WI38 (cell line): ENCODE data around the gene GHR.

Source experiments
- H3K4me3 ChIP-seq: 2 replicates; pipeline ENCODE4 v1.5.1; 2011; ENCODE audit warnings: low read depth, mild to moderate bottlenecking, control low read depth, low read length
- CTCF ChIP-seq: IDR thresholded peaks from 2 replicates; pipeline ENCODE4 v1.5.1; 2012; ENCODE audit warnings: low read depth, mild to moderate bottlenecking, control low read depth, low read length

The GHR gene

DNA sequence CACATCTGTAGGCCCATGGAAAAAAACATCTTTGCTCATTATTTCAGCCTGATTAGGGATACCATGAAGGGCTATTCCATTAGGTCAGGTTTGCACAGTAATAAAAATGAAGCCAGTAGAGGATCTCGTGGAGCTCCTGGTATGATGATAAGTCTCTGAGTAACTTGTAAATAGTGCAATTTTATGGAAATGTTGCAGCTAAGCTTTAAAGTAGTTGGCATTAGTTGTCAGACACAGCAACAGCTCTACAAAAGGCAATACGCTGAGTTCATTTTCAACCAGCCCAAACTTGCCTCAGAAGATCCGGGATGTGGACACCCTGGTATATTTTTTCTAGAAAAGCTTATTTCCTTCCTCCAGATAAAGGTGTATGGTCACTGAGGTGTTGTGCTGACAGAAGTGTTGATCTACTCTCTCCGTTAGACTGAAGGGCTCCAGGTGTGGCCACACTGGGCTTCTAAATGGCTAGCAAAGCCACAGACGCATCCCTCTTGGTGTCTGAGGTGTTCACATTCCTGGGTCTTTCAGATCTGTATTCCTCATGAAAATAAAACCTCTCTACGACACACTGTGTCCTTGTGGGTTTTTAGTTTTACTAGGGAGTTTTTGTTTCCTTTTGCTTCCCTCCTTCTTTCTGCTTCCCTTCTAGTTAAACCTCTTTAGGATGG is 141.6 kb downstream of the GHR start:
- TF ChIP-seq CTCF: no peak
- H3K4me3 ChIP-seq: no peak overlapping the region

DNA sequence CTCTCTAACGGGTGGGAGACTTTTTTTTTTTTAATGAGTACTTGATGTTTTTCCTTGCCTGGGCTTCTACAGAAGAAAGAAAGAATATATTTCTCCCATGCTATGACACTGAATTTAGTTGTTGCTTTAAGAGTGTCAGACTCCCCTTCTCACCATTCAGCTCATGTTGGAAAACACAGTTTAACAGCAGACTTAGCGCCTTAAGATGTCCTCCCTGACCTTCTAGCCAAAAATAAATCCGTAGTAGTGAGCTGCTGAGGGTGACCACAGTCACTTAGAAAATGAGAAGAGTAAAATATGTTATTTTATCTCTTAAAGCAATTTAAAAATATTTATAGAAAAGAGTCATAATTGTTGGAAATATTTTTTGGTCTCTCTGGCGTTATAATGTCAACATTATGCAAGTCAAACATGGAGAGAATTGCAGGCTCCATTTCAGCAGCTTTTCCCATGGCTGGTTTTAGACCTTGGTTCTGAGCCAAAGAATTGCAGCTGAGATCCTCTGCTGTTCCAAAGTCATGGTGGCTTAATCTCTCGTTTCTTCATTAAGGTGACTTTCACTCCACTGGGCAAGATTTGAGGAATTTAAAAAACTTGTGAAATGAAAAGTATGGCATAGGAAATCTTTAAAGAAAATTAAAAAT is 143.5 kb downstream of the GHR start:
- no peak overlapping the region for H3K4me3 ChIP-seq
- TF ChIP-seq CTCF: no peak

GRCh38 chr5:42569325-42569724 is 146.1 kb downstream of the GHR start:
- no peak for TF ChIP-seq CTCF

GRCh38 chr5:42569953-42570548 is 146.8 kb downstream of the GHR start:
- no peak overlapping the region for H3K4me3 ChIP-seq
- no peak for TF ChIP-seq CTCF

More at GRCh38 chr5:42569325-42569724, 146.1 kb downstream of the GHR start:
- no peak overlapping the region for H3K4me3 ChIP-seq

DNA sequence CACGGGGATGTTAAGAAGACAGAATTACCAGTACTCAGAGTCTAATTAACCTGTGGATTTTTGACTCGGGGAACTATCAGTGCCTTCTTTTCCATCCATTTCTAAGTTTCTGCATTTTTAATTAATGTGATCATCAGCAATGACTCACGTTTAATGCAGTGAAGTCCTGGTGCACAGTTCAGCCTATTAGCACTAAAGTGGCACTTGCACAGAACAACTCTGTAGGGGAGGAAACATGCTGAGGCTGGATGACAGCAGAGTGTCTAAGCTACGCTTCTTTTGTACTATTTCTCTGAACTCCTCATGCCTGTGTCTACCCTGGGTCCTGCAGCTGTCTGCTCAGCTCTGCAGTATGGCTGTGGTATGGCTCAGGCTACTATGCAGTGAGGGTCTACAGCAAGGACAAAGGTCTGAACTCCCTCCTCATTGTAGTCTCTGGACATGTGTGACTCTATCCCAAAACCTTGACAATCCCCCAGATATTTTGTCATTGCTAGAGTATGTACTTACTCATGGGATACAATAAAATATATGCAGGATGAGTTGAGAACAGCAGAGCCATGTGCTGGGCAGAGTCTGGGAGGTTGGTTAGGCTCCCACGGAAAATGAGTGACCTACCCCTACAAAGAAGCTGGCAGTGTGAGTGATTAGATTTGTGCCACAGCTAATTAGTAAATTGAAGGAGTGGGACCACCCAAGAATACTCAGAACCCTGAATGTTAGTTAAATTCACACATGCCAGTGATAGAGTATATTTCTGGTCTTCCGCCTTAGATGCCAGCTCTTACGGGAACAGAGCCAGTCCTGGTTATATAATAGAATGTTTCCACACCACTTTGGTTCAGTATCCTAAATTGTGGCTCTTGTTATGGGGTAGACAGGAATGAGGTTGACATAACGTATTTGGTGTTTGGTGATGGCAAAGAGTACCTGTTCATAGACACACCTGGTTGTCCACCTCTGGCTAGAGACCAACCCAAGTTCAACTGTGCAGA is 148.0 kb downstream of the GHR start:
- no peak overlapping the region for H3K4me3 ChIP-seq
- TF ChIP-seq CTCF: no peak

GRCh38 chr5:42572313-42572712 is 149.1 kb downstream of the GHR start:
- H3K4me3 ChIP-seq: no peak overlapping the region
- TF ChIP-seq CTCF: no peak
